GM23338 (cell line): ENCODE results near the gene PNPLA2. TPM values are rescaled to one million over a fixed set of nuclear protein-coding genes. Genes with fewer than 3 reads are reported as not detected.

Source experiments
- ATAC-seq: fragments of 200-7000 bp; cut with Tn5 transposase; 3 replicates; pipeline ENCODE4 v1.9.1; 2020
- DNase-seq: peaks from one replicate; pipeline ENCODE4 v3.0.0-alpha.2; 2015; ENCODE audit warnings: low spot score
- H2AFZ ChIP-seq: fragments of 200-600 bp; sonication (generic); 2 replicates; pipeline ENCODE4 v1.8.0; 2016; ENCODE audit warnings: antibody characterized with exemption, mild to moderate bottlenecking, moderate library complexity
- H3F3A ChIP-seq: fragments of 200-600 bp; sonication (generic); replicated peaks from 2 replicates; pipeline ENCODE4 v1.8.0; 2017; ENCODE audit warnings: antibody characterized with exemption, mixed run types, low read depth
- H3K27ac ChIP-seq: fragments of 200-600 bp; sonication (generic); 2 replicates; pipeline ENCODE4 v1.6.1; 2016; ENCODE audit warnings: low read depth
- H3K27me3 ChIP-seq: fragments of 200-600 bp; sonication (generic); 2 replicates; pipeline ENCODE4 v1.8.0; 2016; ENCODE audit warnings: mild to moderate bottlenecking, mixed run types, moderate library complexity; ENCODE audit not compliant: insufficient read depth
- H3K36me3 ChIP-seq: fragments of 200-600 bp; sonication (generic); 2 replicates; pipeline ENCODE4 v1.8.0; 2016; ENCODE audit warnings: mild to moderate bottlenecking; ENCODE audit not compliant: insufficient read depth
- H3K4me1 ChIP-seq: fragments of 200-600 bp; sonication (generic); 2 replicates; pipeline ENCODE4 v1.8.0; 2016; ENCODE audit warnings: mild to moderate bottlenecking, moderate library complexity; ENCODE audit not compliant: insufficient read depth
- H3K4me2 ChIP-seq: fragments of 200-600 bp; sonication (generic); 2 replicates; pipeline ENCODE4 v1.7.1; 2017; ENCODE audit warnings: mixed run types
- H3K4me3 ChIP-seq: fragments of 200-600 bp; sonication (generic); 2 replicates; pipeline ENCODE4 v1.6.1; 2016; ENCODE audit warnings: mixed run types
- H3K79me2 ChIP-seq: fragments of 200-600 bp; sonication (generic); replicated peaks from 2 replicates; pipeline ENCODE4 v1.8.0; 2017; ENCODE audit warnings: mild to moderate bottlenecking; ENCODE audit not compliant: insufficient read depth
- H3K9me2 ChIP-seq: fragments of 200-600 bp; sonication (generic); 2 replicates; pipeline ENCODE4 v1.8.0; 2017; ENCODE audit not compliant: insufficient read depth
- H4K20me1 ChIP-seq: fragments of 200-600 bp; sonication (generic); replicated peaks from 2 replicates; pipeline ENCODE4 v1.8.0; 2017; ENCODE audit warnings: mild to moderate bottlenecking; ENCODE audit not compliant: insufficient read depth
- H3K27ac Mint-ChIP-seq: 2 replicates; pipeline ENCODE4 v1.8.0; 2020; ENCODE audit warnings: inconsistent platforms, mild to moderate bottlenecking, moderate library complexity, mixed read lengths
- H3K27me3 Mint-ChIP-seq: 3 replicates; pipeline ENCODE4 v1.8.0; 2022; ENCODE audit warnings: low read depth, mild to moderate bottlenecking, moderate library complexity, mixed read lengths, inconsistent platforms; ENCODE audit not compliant: insufficient read depth, poor library complexity
- H3K36me3 Mint-ChIP-seq: 3 replicates; pipeline ENCODE4 v1.8.0; 2021; ENCODE audit warnings: low read depth, mild to moderate bottlenecking, inconsistent platforms, moderate library complexity, mixed read lengths
- H3K4me1 Mint-ChIP-seq: 3 replicates; pipeline ENCODE4 v1.8.0; 2020; ENCODE audit warnings: mild to moderate bottlenecking, inconsistent platforms, mixed read lengths
- H3K4me3 Mint-ChIP-seq: 3 replicates; pipeline ENCODE4 v1.8.0; 2021; ENCODE audit warnings: moderate library complexity, mild to moderate bottlenecking, inconsistent platforms, mixed read lengths
- H3K9me3 Mint-ChIP-seq: 3 replicates; pipeline ENCODE4 v1.8.0; 2020; ENCODE audit warnings: moderate library complexity, mild to moderate bottlenecking, inconsistent platforms, mixed read lengths
- EZH2 ChIP-seq: fragments of 200-600 bp; sonication (generic); IDR thresholded peaks from one replicate; pipeline ENCODE4 v1.8.0; 2017; ENCODE audit warnings: antibody characterized with exemption, mild to moderate bottlenecking, low read depth; ENCODE audit not compliant: unreplicated experiment
- REST ChIP-seq: IDR thresholded peaks from one replicate; pipeline ENCODE4 v1.6.1; 2018; ENCODE audit warnings: antibody characterized with exemption; ENCODE audit not compliant: unreplicated experiment
- STAT1 ChIP-seq: IDR thresholded peaks from one replicate; pipeline ENCODE4 v1.6.1; 2016; ENCODE audit warnings: antibody characterized with exemption; ENCODE audit not compliant: unreplicated experiment
- ZNF114 ChIP-seq: fragments of 250-450 bp; sonication (Bioruptor Pico); IDR thresholded peaks from 2 replicates; pipeline ENCODE4 v1.5.0; 2020; ENCODE audit warnings: mild to moderate bottlenecking, moderate library complexity
- polyA plus RNA-seq: library from polyadenylated mRNA; unstranded; fragments of >200 nt; fragmentation: Nextera tagmentation; extraction: Ambion mirVana; gene quantifications from 2 replicates; pipeline ENCODE4 v1.2.1, GENCODE V29; 2016
- total RNA-seq: library from RNA; depleted of rRNA; stranded (reverse); fragments of >200 nt; shearing (Covaris generic); gene quantifications from 2 replicates; pipeline ENCODE4 v1.2.3, GENCODE V29; 2014
- TF ChIP-seq, protein P1 (sequence below), 2 experiments: fragments of 200-600 bp in 1 of 2; sonication (generic) in 1 of 2; conservative IDR thresholded peaks; 2 replicates each; pipeline versions ENCODE4 v1.5.1 to v1.6.1; 2016 to 2017; ENCODE audit warnings: antibody characterized with exemption in 2 of 2, low read depth in 2 of 2, mild to moderate bottlenecking in 2 of 2, moderate library complexity in 1 of 2
- TF ChIP-seq, protein P2 (sequence below): IDR thresholded peaks from 2 replicates; pipeline ENCODE4 v1.6.1; 2016; ENCODE audit warnings: antibody characterized with exemption

Gene PNPLA2
- total and polyA plus RNA-seq, 2 experiments from 2014 or later = 31.1 to 45.6 TPM

GRCh38 chr11:869399-870126 lies 50.8 kb downstream of the PNPLA2 start (continued):
- TF ChIP-seq, protein P1, sequence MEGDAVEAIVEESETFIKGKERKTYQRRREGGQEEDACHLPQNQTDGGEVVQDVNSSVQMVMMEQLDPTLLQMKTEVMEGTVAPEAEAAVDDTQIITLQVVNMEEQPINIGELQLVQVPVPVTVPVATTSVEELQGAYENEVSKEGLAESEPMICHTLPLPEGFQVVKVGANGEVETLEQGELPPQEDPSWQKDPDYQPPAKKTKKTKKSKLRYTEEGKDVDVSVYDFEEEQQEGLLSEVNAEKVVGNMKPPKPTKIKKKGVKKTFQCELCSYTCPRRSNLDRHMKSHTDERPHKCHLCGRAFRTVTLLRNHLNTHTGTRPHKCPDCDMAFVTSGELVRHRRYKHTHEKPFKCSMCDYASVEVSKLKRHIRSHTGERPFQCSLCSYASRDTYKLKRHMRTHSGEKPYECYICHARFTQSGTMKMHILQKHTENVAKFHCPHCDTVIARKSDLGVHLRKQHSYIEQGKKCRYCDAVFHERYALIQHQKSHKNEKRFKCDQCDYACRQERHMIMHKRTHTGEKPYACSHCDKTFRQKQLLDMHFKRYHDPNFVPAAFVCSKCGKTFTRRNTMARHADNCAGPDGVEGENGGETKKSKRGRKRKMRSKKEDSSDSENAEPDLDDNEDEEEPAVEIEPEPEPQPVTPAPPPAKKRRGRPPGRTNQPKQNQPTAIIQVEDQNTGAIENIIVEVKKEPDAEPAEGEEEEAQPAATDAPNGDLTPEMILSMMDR (conservative IDR thresholded peaks at IDR 0.05; ENCODE audit: low read depth in 2 of 2) = no peak
- TF ChIP-seq REST = no peak
- TF ChIP-seq EZH2 = no peak
- no peak for TF ChIP-seq STAT1
- TF ChIP-seq, protein P2, sequence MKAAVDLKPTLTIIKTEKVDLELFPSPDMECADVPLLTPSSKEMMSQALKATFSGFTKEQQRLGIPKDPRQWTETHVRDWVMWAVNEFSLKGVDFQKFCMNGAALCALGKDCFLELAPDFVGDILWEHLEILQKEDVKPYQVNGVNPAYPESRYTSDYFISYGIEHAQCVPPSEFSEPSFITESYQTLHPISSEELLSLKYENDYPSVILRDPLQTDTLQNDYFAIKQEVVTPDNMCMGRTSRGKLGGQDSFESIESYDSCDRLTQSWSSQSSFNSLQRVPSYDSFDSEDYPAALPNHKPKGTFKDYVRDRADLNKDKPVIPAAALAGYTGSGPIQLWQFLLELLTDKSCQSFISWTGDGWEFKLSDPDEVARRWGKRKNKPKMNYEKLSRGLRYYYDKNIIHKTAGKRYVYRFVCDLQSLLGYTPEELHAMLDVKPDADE = no peak

DNA sequence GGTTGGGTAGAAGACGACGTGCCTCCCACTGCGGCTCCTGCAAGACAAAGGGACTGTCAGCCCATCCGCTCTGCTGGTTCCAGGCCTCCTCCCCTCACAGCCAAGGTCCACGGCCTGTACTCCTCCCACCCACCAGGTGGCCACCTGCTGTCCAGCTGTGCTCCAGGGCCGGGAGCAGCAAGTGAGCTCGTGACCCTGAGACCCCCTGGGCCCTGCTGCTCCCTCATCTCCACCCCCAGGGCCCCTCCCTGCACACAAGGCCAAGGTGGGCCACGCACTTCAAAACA lies 51.4 kb downstream of the PNPLA2 start:
- no peaks in the 10 kb centered on the region; the same call in 1 of the 2 replicates for H3K4me1 ChIP-seq
- Mint-ChIP-seq H3K9me3 (no peaks in the 10 kb centered on the region), H3K27ac (no peak overlapping the region), H3K4me3 (no peak overlapping the region), H3K4me1 (peaks cover 4% of the 10 kb centered on the region; the same call in 2 of the 3 replicates), H3K27me3 (peaks cover 34% of the 10 kb centered on the region), H3K36me3 (peaks cover 8% of the 10 kb centered on the region)
- ATAC-seq (peak; percentile 57), DNase-seq (peak; percentile 60)
- H3K4me3 ChIP-seq = no peak overlapping the region
- H3K27me3 ChIP-seq = no peaks in the 10 kb centered on the region
- peaks cover 10% of the 10 kb centered on the region for H4K20me1 ChIP-seq
- H3K27ac ChIP-seq = no peak overlapping the region
- H2AFZ ChIP-seq = no peak overlapping the region
- H3K9me2 ChIP-seq = no peaks in the 10 kb centered on the region
- H3K4me2 ChIP-seq = no peak overlapping the region
- H3F3A ChIP-seq = peaks cover 16% of the 10 kb centered on the region; the same call in 1 of the 2 replicates
- TF ChIP-seq ZNF114 (CRISPR knock-in tag) = no peak
- TF ChIP-seq, protein P1 (conservative IDR thresholded peaks at IDR 0.05; ENCODE audit: low read depth in 2 of 2) = peak in 1 of 2 experiments; percentile 42; a peak in 3 of 4 replicates
- H3K79me2 ChIP-seq = no peaks in the 10 kb centered on the region
- H3K36me3 ChIP-seq = no peaks in the 10 kb centered on the region
